Uterus (tissue), 4 donors: ENCODE results near the gene MAN2A2. TPM values are rescaled to one million over a fixed set of nuclear protein-coding genes. Genes with fewer than 3 reads are reported as not detected.

Experiments
- DNase-seq, 2 donors: peaks; one replicate each; pipeline ENCODE4 v3.0.0-alpha.2; 2019 to 2020
- H3K27ac ChIP-seq, 2 donors: fragments of 200-600 bp; sonication (generic); 1 replicate in 1 of 2; 2 replicates in 1 of 2; pipeline ENCODE4 v1.5.1; 2016 to 2018
- H3K27me3 ChIP-seq, 2 donors: fragments of 200-600 bp; sonication (generic); one replicate each; pipeline ENCODE4 v1.5.1; 2018 to 2019; ENCODE audit warnings: control low read depth in 1 of 2
- H3K36me3 ChIP-seq, 2 donors: fragments of 200-600 bp; sonication (generic); one replicate each; pipeline ENCODE4 v1.5.1; 2019; ENCODE audit warnings: control low read depth in 1 of 2
- H3K4me1 ChIP-seq, 2 donors: fragments of 200-600 bp; sonication (generic); one replicate each; pipeline ENCODE4 v1.5.1; 2018 to 2019; ENCODE audit warnings: control low read depth in 1 of 2
- H3K4me3 ChIP-seq, 2 donors: fragments of 200-600 bp; sonication (generic); 1 replicate in 1 of 2; 2 replicates in 1 of 2; pipeline ENCODE4 v1.5.1; 2018 to 2019; ENCODE audit warnings: mild to moderate bottlenecking in 1 of 2
- H3K9me3 ChIP-seq, 2 donors: fragments of 200-600 bp; sonication (generic); one replicate each; pipeline ENCODE4 v1.5.1; 2019; ENCODE audit warnings: control low read depth in 1 of 2
- CTCF ChIP-seq, 4 experiments: fragments of 200-600 bp in 2 of 4; fragments of 450-650 bp in 2 of 4; sonication (generic) in 2 of 4; IDR thresholded peaks; one replicate each; pipeline ENCODE4 v1.5.1; 2016 to 2019; ENCODE audit warnings: antibody characterized with exemption in 4 of 4, mild to moderate bottlenecking in 2 of 4, moderate library complexity in 1 of 4
- POLR2A ChIP-seq, 2 donors: fragments of 450-650 bp; IDR thresholded peaks; one replicate each; pipeline ENCODE4 v1.6.1; 2016; ENCODE audit warnings: antibody characterized with exemption in 2 of 2, mild to moderate bottlenecking in 1 of 2, moderate library complexity in 1 of 2
- intact Hi-C: fragments of 100-400 bp; cut with DNase I; formaldehyde crosslinking; loops from one replicate; pipeline ENCODE4 v1.15.1; 2023; ENCODE audit warnings: low total_unique reads
- small RNA-seq: library from RNA; depleted of rRNA; stranded (forward); fragments of <200 nt; gene quantifications from one replicate; pipeline ENCODE3, GENCODE V24; 2016
- total RNA-seq, 4 donors: library from RNA; depleted of rRNA in 3 of 4; stranded (reverse); fragments of >200 nt in 3 of 4; gene quantifications; one replicate each; pipeline versions ENCODE4 v1.1.0 to v1.2.4, GENCODE V29; 2014 to 2023
- donor health status: DM: yes; HTN: yes; CAD: no.

Gene MAN2A2
- total RNA-seq, 4 donors from 2014 or later = 15.9 to 92.0 (median 19.8) TPM

GRCh38 chr15:90970274-90970673, 67.2 kb downstream of the MAN2A2 start:
- H3K27ac ChIP-seq = no peak overlapping the region
- no peaks in the 10 kb centered on the region for H3K4me1 ChIP-seq
- no peaks in the 10 kb centered on the region for H3K27me3 ChIP-seq
- no peak for DNase-seq
- H3K4me3 ChIP-seq = no peak overlapping the region
- no peak for TF ChIP-seq CTCF (IDR thresholded peaks at IDR 0.05)
- no peak for TF ChIP-seq POLR2A (IDR thresholded peaks at IDR 0.05)
- no peaks in the 10 kb centered on the region for H3K36me3 ChIP-seq
- H3K9me3 ChIP-seq = no peaks in the 10 kb centered on the region
- intact Hi-C loops = no loop called here

- Histone ChIP-seq H3K27ac (no peak overlapping the region), H3K36me3 (no peaks in the 10 kb centered on the region), H3K4me3 (no peak overlapping the region), H3K4me1 (no peaks in the 10 kb centered on the region), H3K27me3 (no peaks in the 10 kb centered on the region), H3K9me3 (no peaks in the 10 kb centered on the region)
- TF ChIP-seq POLR2A (IDR thresholded peaks at IDR 0.05) = no peak
- no peak for TF ChIP-seq CTCF (IDR thresholded peaks at IDR 0.05)
- DNase-seq = no peak
- intact Hi-C loops = no loop called here
Observed at GRCh38 chr15:90972133-90972532, 69.0 kb downstream of the MAN2A2 start.

Small RNAs within 50 kb of the gene (small RNA-seq; reads per million reads assigned to genes)
- gene RN7SL363P = not detected

Other genes with a start within 250 kb of the MAN2A2 start
- gene BLM, start 186.0 kb upstream of the MAN2A2 start, total RNA-seq = 1 to 10 TPM in 1 of 4 donors, under 1 TPM in 3; 0.29 to 5.0 (median 0.48) TPM
- 10 to 100 TPM; 20.5 to 54.8 (median 30.5) TPM for gene FURIN, start 34.7 kb upstream of the MAN2A2 start, total RNA-seq
- 100 to 1,000 TPM in 1 of 4 donors, 10 to 100 TPM in 2, 1 to 10 TPM in 1; 4.4 to 968 (median 60.1) TPM for gene FES, start 18.8 kb upstream of the MAN2A2 start, total RNA-seq
- 10 to 100 TPM in 2 of 4 donors, 1 to 10 TPM in 1, under 1 TPM in 1; 0.59 to 14.0 (median 7.2) TPM for gene HDDC3, start 29.2 kb downstream of the MAN2A2 start, total RNA-seq
- 10 to 100 TPM; 42.8 to 89.5 (median 65.4) TPM for gene UNC45A, start 32.0 kb downstream of the MAN2A2 start, total RNA-seq
- 10 to 100 TPM in 2 of 4 donors, 1 to 10 TPM in 2; 7.4 to 16.5 (median 11.6) TPM for gene RCCD1, start 51.6 kb downstream of the MAN2A2 start, total RNA-seq
- 10 to 100 TPM in 1 of 4 donors, 1 to 10 TPM in 2, not detected in 1; 7.1 to 95.0 (median 9.4) TPM for gene PRC1, start 91.2 kb downstream of the MAN2A2 start, total RNA-seq
- 10 to 100 TPM in 1 of 4 donors, 1 to 10 TPM in 3; 6.7 to 12.6 (median 8.1) TPM for gene VPS33B, start 119.3 kb downstream of the MAN2A2 start, total RNA-seq
- 1 to 10 TPM in 1 of 4 donors, under 1 TPM in 3; 0.26 to 1.1 (median 0.87) TPM for gene SV2B, start 197.0 kb downstream of the MAN2A2 start, total RNA-seq